HG02610 (cell line): ENCODE data around the gene GAD1.

ENCODE experiments used
- ATAC-seq: cut with Tn5 transposase; IDR thresholded peaks from one replicate; pipeline ENCODE4 v1.9.1; 2021; ENCODE audit warnings: mild to moderate bottlenecking, moderate library complexity; ENCODE audit not compliant: unreplicated experiment

The GAD1 gene

GRCh38 chr2:170817093-170818035 lies 677 bp downstream of the GAD1 start:
- ATAC-seq = peak; percentile 5

- ATAC-seq = no peak
These were observed 1.5 kb downstream of the GAD1 start for GRCh38 chr2:170818036-170818751.

- ATAC-seq = no peak
These were observed 2.2 kb downstream of the GAD1 start for GRCh38 chr2:170818752-170819470.

GRCh38 chr2:170819680-170820664 lies 3.3 kb downstream of the GAD1 start:
- no peak for ATAC-seq

GRCh38 chr2:170820757-170821530 lies 4.3 kb downstream of the GAD1 start:
- ATAC-seq = peak; percentile 47

- no peak for ATAC-seq
These were observed 5.0 kb downstream of the GAD1 start for GRCh38 chr2:170821531-170822289.

GRCh38 chr2:170822290-170823087 lies 5.8 kb downstream of the GAD1 start:
- no peak for ATAC-seq

GRCh38 chr2:170823088-170823897 lies 6.6 kb downstream of the GAD1 start:
- ATAC-seq = no peak

- no peak for ATAC-seq
These were observed 7.2 kb downstream of the GAD1 start for GRCh38 chr2:170823898-170824215.

GRCh38 chr2:170824526-170825015 lies 7.9 kb downstream of the GAD1 start:
- ATAC-seq = no peak

GRCh38 chr2:170827841-170828532 lies 11.3 kb downstream of the GAD1 start:
- ATAC-seq = no peak

- no peak for ATAC-seq
These were observed 11.8 kb downstream of the GAD1 start for GRCh38 chr2:170828533-170828916.

- no peak for ATAC-seq
These were observed 12.3 kb downstream of the GAD1 start for GRCh38 chr2:170829036-170829435.

- ATAC-seq = no peak
These were observed 13.5 kb downstream of the GAD1 start for GRCh38 chr2:170830166-170830565.

- no peak for ATAC-seq
These were observed 14.4 kb downstream of the GAD1 start for GRCh38 chr2:170831115-170831514.

- ATAC-seq = no peak
These were observed 19.3 kb downstream of the GAD1 start for GRCh38 chr2:170836027-170836426.
